PFSK-1 (cell line): ENCODE data around the gene LRRC36.

Experiments
- FOXP2 ChIP-seq: optimal IDR thresholded peaks from 2 replicates; pipeline ENCODE3; 2011; ENCODE audit warnings: borderline replicate concordance, control low read depth, inconsistent platforms; ENCODE audit not compliant: insufficient read depth; ENCODE audit errors: extremely low read length, extremely low read depth
- POLR2AphosphoS5 ChIP-seq: IDR thresholded peaks from 2 replicates; pipeline ENCODE4 v1.6.1; 2012; ENCODE audit warnings: low read depth, mild to moderate bottlenecking, control low read depth, low read length, moderate library complexity
- REST ChIP-seq, 2 experiments: IDR thresholded peaks; 2 replicates each; pipeline versions ENCODE4 v1.6.1 to v1.8.0; 2011 to 2012; ENCODE audit warnings: low read depth in 2 of 2, low read length in 2 of 2, control low read depth in 1 of 2, inconsistent platforms in 1 of 2, mild to moderate bottlenecking in 1 of 2, moderate library complexity in 1 of 2; ENCODE audit not compliant: insufficient read depth in 1 of 2
- SIN3A ChIP-seq: IDR thresholded peaks from 2 replicates; pipeline ENCODE4 v1.6.1; 2012; ENCODE audit warnings: mild to moderate bottlenecking, low read length, moderate library complexity, borderline replicate concordance; ENCODE audit not compliant: insufficient read depth
- TAF1 ChIP-seq: IDR thresholded peaks from 2 replicates; pipeline ENCODE4 v1.6.1; 2012; ENCODE audit warnings: low read length, control low read depth, borderline replicate concordance; ENCODE audit not compliant: insufficient read depth

The LRRC36 gene

GRCh38 chr16:67356396-67356795, 29.8 kb downstream of the LRRC36 start:
- TF ChIP-seq SIN3A (no peak), REST (IDR thresholded peaks at IDR 0.05; ENCODE audit: insufficient read depth in 1 of 2, low read depth in 2 of 2, low read length in 2 of 2) (no peak), FOXP2 (no peak), POLR2AphosphoS5 (no peak), TAF1 (no peak)

- TF ChIP-seq TAF1 = no peak
- TF ChIP-seq POLR2AphosphoS5 = no peak
- no peak for TF ChIP-seq SIN3A
- TF ChIP-seq REST (IDR thresholded peaks at IDR 0.05; ENCODE audit: insufficient read depth in 1 of 2, low read depth in 2 of 2, low read length in 2 of 2) = no peak
- TF ChIP-seq FOXP2 = no peak
Observed at GRCh38 chr16:67357561-67357960, 30.9 kb downstream of the LRRC36 start.

- TF ChIP-seq REST (IDR thresholded peaks at IDR 0.05; ENCODE audit: insufficient read depth in 1 of 2, low read depth in 2 of 2, low read length in 2 of 2) = no peak
- no peak for TF ChIP-seq POLR2AphosphoS5
- no peak for TF ChIP-seq SIN3A
- no peak for TF ChIP-seq TAF1
- TF ChIP-seq FOXP2 = no peak
Observed at GRCh38 chr16:67361038-67361437, 34.4 kb downstream of the LRRC36 start.

GRCh38 chr16:67364600-67365235, 38.1 kb downstream of the LRRC36 start:
- TF ChIP-seq TAF1 (no peak), REST (IDR thresholded peaks at IDR 0.05; ENCODE audit: insufficient read depth in 1 of 2, low read depth in 2 of 2, low read length in 2 of 2) (no peak)

GRCh38 chr16:67370661-67371060, 44.0 kb downstream of the LRRC36 start:
- TF ChIP-seq TAF1 = no peak
- TF ChIP-seq SIN3A = no peak
- no peak for TF ChIP-seq REST (IDR thresholded peaks at IDR 0.05; ENCODE audit: insufficient read depth in 1 of 2, low read depth in 2 of 2, low read length in 2 of 2)
- TF ChIP-seq FOXP2 = no peak
- no peak for TF ChIP-seq POLR2AphosphoS5
